Endothelial cell of umbilical vein (primary cell): Measurements from ENCODE around the gene CEACAM16. TPM values are rescaled to one million over a fixed set of nuclear protein-coding genes. Genes with fewer than 3 reads are reported as not detected.

Source experiments
- BruUV-seq: library from RNA; stranded (reverse); fragments of 400-500 nt; replicated peaks from 2 replicates; lab custom pipeline; 2021; lab: Mats Ljungman, UMichigan
- CTCF ChIA-PET: fragments of 300-600, 350-600 bp; sonication (Branson Sonifier 250); formaldehyde crosslinking; loops from one replicate; lab custom pipeline; 2021; ENCODE audit warnings: antibody characterized with exemption, inconsistent platforms; lab: Charles Lee
- POLR2A ChIA-PET: fragments of 300-600, 350-600 bp; sonication (Branson Sonifier 250); formaldehyde crosslinking; loops from one replicate; lab custom pipeline; 2021; ENCODE audit warnings: antibody characterized with exemption, inconsistent platforms; lab: Charles Lee
- DNase-seq: peaks from one replicate; pipeline ENCODE4 v3.0.0-alpha.2; 2011; ENCODE audit warnings: low read depth, low spot score
- FAIRE-seq: peaks from 2 replicates; lab custom pipeline; 2011; peaks lifted over from hg19 to GRCh38; lab: Jason Lieb, UNC
- H2AFZ ChIP-seq: 2 replicates; pipeline ENCODE4 v1.6.0; 2012; ENCODE audit warnings: low read depth, low read length, control low read depth, inconsistent platforms
- H3K27ac ChIP-seq: 2 replicates; pipeline ENCODE4 v1.5.1; 2011; ENCODE audit warnings: low read depth, mild to moderate bottlenecking, control low read depth, low read length, moderate library complexity; ENCODE audit not compliant: insufficient read depth
- H3K27me3 ChIP-seq, 2 experiments: 2 replicates each; pipeline versions ENCODE4 v1.6.0 to v1.6.1; 2011; ENCODE audit warnings: low read length in 2 of 2, mixed read lengths in 1 of 2; ENCODE audit not compliant: control insufficient read depth in 2 of 2, insufficient read depth in 2 of 2
- H3K36me3 ChIP-seq, 2 experiments: 2 replicates in 1 of 2; 3 replicates in 1 of 2; pipeline ENCODE4 v1.5.1; 2011; ENCODE audit warnings: low read length in 2 of 2, mild to moderate bottlenecking in 1 of 2, moderate library complexity in 1 of 2; ENCODE audit not compliant: control insufficient read depth in 2 of 2, insufficient read depth in 2 of 2; ENCODE audit errors: extremely low read depth in 1 of 2
- H3K4me1 ChIP-seq: 3 replicates; pipeline ENCODE4 v1.5.1; 2011; ENCODE audit warnings: mild to moderate bottlenecking, low read length; ENCODE audit not compliant: control insufficient read depth, insufficient read depth; ENCODE audit errors: extremely low read depth
- H3K4me2 ChIP-seq: 2 replicates; pipeline ENCODE4 v1.6.1; 2011; ENCODE audit warnings: low read length, control low read depth, mixed read lengths; ENCODE audit not compliant: insufficient read depth
- H3K4me3 ChIP-seq, 3 experiments: fragments of 200-600 bp in 1 of 3; sonication (generic), shearing (Covaris generic) in 1 of 3; replicated peaks in 1 of 3; 2 replicates each; pipeline ENCODE4 v1.5.1; 2011 to 2016; ENCODE audit warnings: control low read depth in 3 of 3, low read length in 3 of 3, mild to moderate bottlenecking in 2 of 3, inconsistent platforms in 1 of 3, low read depth in 1 of 3, moderate library complexity in 1 of 3; ENCODE audit not compliant: insufficient read depth in 1 of 3
- H3K79me2 ChIP-seq: 2 replicates; pipeline ENCODE4 v1.6.0; 2012; ENCODE audit warnings: low read length, inconsistent platforms; ENCODE audit not compliant: control insufficient read depth, insufficient read depth
- H3K9ac ChIP-seq: replicated peaks from 2 replicates; pipeline ENCODE3; 2011; ENCODE audit warnings: low read length, control low read depth; ENCODE audit not compliant: insufficient read depth; ENCODE audit errors: extremely low read depth
- H3K9me1 ChIP-seq: replicated peaks from 3 replicates; pipeline ENCODE4 v1.6.0; 2011; ENCODE audit warnings: mild to moderate bottlenecking, low read length; ENCODE audit not compliant: control insufficient read depth, insufficient read depth; ENCODE audit errors: extremely low read depth
- H3K9me3 ChIP-seq: replicated peaks from 2 replicates; pipeline ENCODE4 v1.5.1; 2012; ENCODE audit warnings: low read length, inconsistent platforms; ENCODE audit not compliant: control insufficient read depth, insufficient read depth
- H4K20me1 ChIP-seq: replicated peaks from 2 replicates; pipeline ENCODE3; 2011; ENCODE audit warnings: mild to moderate bottlenecking, low read length; ENCODE audit not compliant: control insufficient read depth, insufficient read depth; ENCODE audit errors: extremely low read depth
- EZH2 ChIP-seq: IDR thresholded peaks from 2 replicates; pipeline ENCODE4 v1.6.1; 2012; ENCODE audit warnings: borderline replicate concordance, low read depth, mild to moderate bottlenecking, moderate library complexity, low read length, inconsistent platforms; ENCODE audit not compliant: severe bottlenecking
- FOS ChIP-seq: IDR thresholded peaks from 2 replicates; pipeline ENCODE4 v1.6.1; 2011; ENCODE audit warnings: mild to moderate bottlenecking, low read length, moderate library complexity, borderline replicate concordance; ENCODE audit not compliant: insufficient read depth
- GATA2 ChIP-seq: IDR thresholded peaks from 2 replicates; pipeline ENCODE4 v1.7.0; 2011; ENCODE audit warnings: low read depth, mild to moderate bottlenecking, moderate library complexity, mixed read lengths, low read length; ENCODE audit not compliant: insufficient read length, insufficient read depth
- JUN ChIP-seq: IDR thresholded peaks from 2 replicates; pipeline ENCODE4 v1.6.1; 2011; ENCODE audit warnings: borderline replicate concordance, low read depth; ENCODE audit not compliant: insufficient read length, insufficient read depth
- MAX ChIP-seq: IDR thresholded peaks from 2 replicates; pipeline ENCODE4 v1.6.1; 2011; ENCODE audit not compliant: insufficient read depth, insufficient read length
- MYC ChIP-seq: IDR thresholded peaks from one replicate; pipeline ENCODE4 v1.6.1; 2011; ENCODE audit warnings: mild to moderate bottlenecking, low read depth, low read length
- POLR2A ChIP-seq: IDR thresholded peaks from 2 replicates; pipeline ENCODE4 v1.6.1; 2012; ENCODE audit warnings: low read depth, mild to moderate bottlenecking, control low read depth, low read length
- POLR2AphosphoS5 ChIP-seq: IDR thresholded peaks from 2 replicates; pipeline ENCODE4 v1.6.1; 2012; ENCODE audit warnings: low read depth, mild to moderate bottlenecking, control low read depth, low read length, moderate library complexity; ENCODE audit not compliant: insufficient read depth
- dilution Hi-C: fragments of 300-500 bp; cut with MboI; formaldehyde crosslinking; loops from one replicate; pipeline ENCODE4 v1.15.0; 2019; ENCODE audit warnings: low sequenced_read_pairs; ENCODE audit not compliant: extremely low pct_ligation_motif_present
- intact Hi-C: fragments of 100-400 bp; cut with micrococcal nuclease; formaldehyde crosslinking; loops from one replicate; pipeline ENCODE4 v1.10.0; 2022
- polyA plus RNA-seq, 4 experiments: library from polyadenylated mRNA; depleted of rRNA in 3 of 4; stranded (reverse) in 3 of 4; unstranded in 1 of 4; fragments of >200 nt; gene quantifications; 2 replicates each; pipeline versions ENCODE4 v1.2.1 to v1.2.3, GENCODE V29; 2011 to 2012; ENCODE audit warnings: missing spikeins in 1 of 4
- total RNA-seq: library from RNA; stranded (reverse); gene quantifications from 2 replicates; pipeline ENCODE4 v1.2.3, GENCODE V29; 2021

Gene CEACAM16
- total and polyA plus RNA-seq, 2 donors (not counting 3 experiments of a cell fraction or from before 2014, with no cell fraction given): not detected

GRCh38 chr19:44741258-44741731 is 42.3 kb downstream of the CEACAM16 start:
- Histone ChIP-seq H3K9ac (peak overlapping the region; percentile 68), H3K4me2 (no peak overlapping the region)
- FAIRE-seq: no peak

GRCh38 chr19:44741841-44742329 is 42.9 kb downstream of the CEACAM16 start:
- H3K27ac ChIP-seq: peak overlapping the region; percentile 96
- H3K4me1 ChIP-seq: peaks cover 25% of the 10 kb centered on the region
- no peak overlapping the region for H2AFZ ChIP-seq
- H3K4me2 ChIP-seq: peak overlapping the region; percentile 47
- H3K79me2 ChIP-seq: no peaks in the 10 kb centered on the region
- H3K9me3 ChIP-seq: no peaks in the 10 kb centered on the region
- no peak overlapping the region for H3K4me3 ChIP-seq
- H3K27me3 ChIP-seq: no peaks in the 10 kb centered on the region
- TF ChIP-seq POLR2AphosphoS5 (peak; percentile 91), EZH2 (no peak), GATA2 (peak; percentile 61), POLR2A (peak; percentile 83), JUN (peak; percentile 73), MAX (no peak), MYC (peak; percentile 47), FOS (peak; percentile 83)
- BruUV-seq: no TSS peak
- ChIA-PET POLR2A (interaction anchor here (0.5 to 1.1 kb wide), 3 partner anchors 12 to 23 kb away, joined by 3 to 4 read pairs (median 3); no protein-coding TSS in a partner anchor), CTCF (interaction anchor here (0.7 to 6.5 kb wide), 10 partner anchors 10 to 171 kb away, joined by 3 to 57 read pairs (median 6); no protein-coding TSS in a partner anchor)
- intact Hi-C loops (no loop called here), dilution Hi-C loops (no loop called here)
- no peaks in the 10 kb centered on the region for H4K20me1 ChIP-seq
- H3K36me3 ChIP-seq: no peaks in the 10 kb centered on the region
- DNase-seq (peak; percentile 98), FAIRE-seq (peak; percentile 99)
- peak overlapping the region; percentile 41 for H3K9ac ChIP-seq
- no peaks in the 10 kb centered on the region for H3K9me1 ChIP-seq

More at GRCh38 chr19:44741258-44741731, 42.3 kb downstream of the CEACAM16 start:
- Histone ChIP-seq H3K9me1 (no peaks in the 10 kb centered on the region), H3K4me1 (peaks cover 23% of the 10 kb centered on the region), H2AFZ (no peak overlapping the region), H3K36me3 (no peaks in the 10 kb centered on the region), H3K27ac (peak overlapping the region; percentile 96), H4K20me1 (no peaks in the 10 kb centered on the region), H3K4me3 (no peak overlapping the region), H3K9me3 (no peaks in the 10 kb centered on the region), H3K79me2 (no peaks in the 10 kb centered on the region), H3K27me3 (no peaks in the 10 kb centered on the region)
- BruUV-seq: no TSS peak
- CTCF ChIA-PET: interaction anchor here (0.7 to 6.5 kb wide), 9 partner anchors 9 to 170 kb away, joined by 3 to 57 read pairs (median 6); no protein-coding TSS in a partner anchor
- intact Hi-C loops (no loop called here), dilution Hi-C loops (no loop called here)
- POLR2A ChIA-PET: interaction anchor here (0.9 to 1.1 kb wide), 2 partner anchors 13 to 23 kb away, joined by 3 to 4 read pairs; no protein-coding TSS in a partner anchor
- TF ChIP-seq POLR2AphosphoS5: no peak
- TF ChIP-seq MAX: no peak
- DNase-seq: peak; percentile 51
